Transverse colon (tissue), 3 donors: ENCODE measurements around the gene RGMA.

ENCODE experiments used
- EP300 ChIP-seq: sonication (generic); formaldehyde crosslinking; IDR thresholded peaks from one replicate; pipeline ENCODE4 v1.6.1; 2017; ENCODE audit warnings: antibody characterized with exemption, low read depth
- TF ChIP-seq, protein P1 (sequence below), 5 experiments: fragments of 200-600 bp in 3 of 5; fragments of 450-650 bp in 2 of 5; sonication (generic) in 3 of 5; IDR thresholded peaks; 1 replicate in 2 of 5; 2 replicates in 3 of 5; pipeline ENCODE4 v1.5.1; 2016 to 2017; ENCODE audit warnings: antibody characterized with exemption in 5 of 5, inconsistent platforms in 3 of 5, mild to moderate bottlenecking in 2 of 5, moderate library complexity in 1 of 5

DNA sequence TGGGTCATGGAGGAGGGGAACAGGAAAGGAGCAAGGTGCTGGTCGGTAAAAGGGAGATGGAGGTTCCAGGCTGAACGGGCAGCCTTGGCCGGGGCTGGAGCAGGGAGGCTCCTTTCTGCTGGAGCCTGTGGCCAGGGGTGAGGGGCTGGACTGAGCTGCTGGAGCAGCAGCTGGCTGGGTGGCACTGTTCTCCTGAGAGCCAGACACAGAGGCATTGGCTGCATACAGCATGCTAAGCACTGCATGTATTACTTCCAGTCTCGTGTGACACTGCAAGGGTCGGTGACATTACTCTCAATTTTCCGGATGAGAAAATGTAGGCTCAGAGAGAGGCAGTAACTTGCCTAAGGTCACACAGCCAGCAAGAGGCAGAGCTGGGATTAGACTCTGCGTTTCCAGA lies 42.3 kb downstream of the RGMA start:
- TF ChIP-seq, protein P1, sequence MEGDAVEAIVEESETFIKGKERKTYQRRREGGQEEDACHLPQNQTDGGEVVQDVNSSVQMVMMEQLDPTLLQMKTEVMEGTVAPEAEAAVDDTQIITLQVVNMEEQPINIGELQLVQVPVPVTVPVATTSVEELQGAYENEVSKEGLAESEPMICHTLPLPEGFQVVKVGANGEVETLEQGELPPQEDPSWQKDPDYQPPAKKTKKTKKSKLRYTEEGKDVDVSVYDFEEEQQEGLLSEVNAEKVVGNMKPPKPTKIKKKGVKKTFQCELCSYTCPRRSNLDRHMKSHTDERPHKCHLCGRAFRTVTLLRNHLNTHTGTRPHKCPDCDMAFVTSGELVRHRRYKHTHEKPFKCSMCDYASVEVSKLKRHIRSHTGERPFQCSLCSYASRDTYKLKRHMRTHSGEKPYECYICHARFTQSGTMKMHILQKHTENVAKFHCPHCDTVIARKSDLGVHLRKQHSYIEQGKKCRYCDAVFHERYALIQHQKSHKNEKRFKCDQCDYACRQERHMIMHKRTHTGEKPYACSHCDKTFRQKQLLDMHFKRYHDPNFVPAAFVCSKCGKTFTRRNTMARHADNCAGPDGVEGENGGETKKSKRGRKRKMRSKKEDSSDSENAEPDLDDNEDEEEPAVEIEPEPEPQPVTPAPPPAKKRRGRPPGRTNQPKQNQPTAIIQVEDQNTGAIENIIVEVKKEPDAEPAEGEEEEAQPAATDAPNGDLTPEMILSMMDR (IDR thresholded peaks at IDR 0.05): no peak
- no peak for TF ChIP-seq EP300
